ENCODE measurements around the gene PRDM9.
A peak's percentile ranks its signal among the peaks of the same experiment; 100 is the strongest.
"Not testable (repeated sequence)": the region's sequence is repeated elsewhere in the genome, so short reads cannot be mapped to it uniquely, and the experiment has no call there.

PRDM9 gene

GRCh38 chr5:23490993-23491392, 16.4 kb upstream of the PRDM9 start:
- no peaks in the 10 kb centered on the region for H3K36me3 ChIP-seq (ENCODE audit: control insufficient read depth, insufficient read depth, low read length)
- H3K4me1 ChIP-seq (ENCODE audit: control insufficient read depth, insufficient read depth, low read length), result no peaks in the 10 kb centered on the region
- no peak overlapping the region for H3K9ac ChIP-seq (ENCODE audit: low read length)

GRCh38 chr5:23494558-23494957, 12.9 kb upstream of the PRDM9 start:
- Histone ChIP-seq H3K4me1 (ENCODE audit: control insufficient read depth, insufficient read depth, low read length) (no peaks in the 10 kb centered on the region), H3K27ac (ENCODE audit: low read depth, low read length) (no peak overlapping the region), H3K36me3 (ENCODE audit: control insufficient read depth, insufficient read depth, low read length) (no peaks in the 10 kb centered on the region), H3K27me3 (ENCODE audit: control insufficient read depth, insufficient read depth, low read length) (no peaks in the 10 kb centered on the region), H3K4me3 (ENCODE audit: low read length) (no peak overlapping the region), H3K9ac (ENCODE audit: low read length) (no peak overlapping the region)

More at GRCh38 chr5:23490993-23491392, 16.4 kb upstream of the PRDM9 start:
- no peaks in the 10 kb centered on the region for H3K27me3 ChIP-seq (ENCODE audit: control insufficient read depth, insufficient read depth, low read length)
- no peak overlapping the region for H3K4me3 ChIP-seq (ENCODE audit: low read length)
- H3K27ac ChIP-seq (ENCODE audit: low read depth, low read length), result no peak overlapping the region

GRCh38 chr5:23496576-23496975, 10.8 kb upstream of the PRDM9 start:
- no peaks in the 10 kb centered on the region for H3K36me3 ChIP-seq (ENCODE audit: control insufficient read depth, insufficient read depth, low read length)
- no peaks in the 10 kb centered on the region for H3K27me3 ChIP-seq (ENCODE audit: control insufficient read depth, insufficient read depth, low read length)
- H3K9ac ChIP-seq (ENCODE audit: low read length), result no peak overlapping the region
- H3K4me1 ChIP-seq (ENCODE audit: control insufficient read depth, insufficient read depth, low read length), result no peaks in the 10 kb centered on the region
- H3K4me3 ChIP-seq (ENCODE audit: low read length), result no peak overlapping the region
- no peak overlapping the region for H3K27ac ChIP-seq (ENCODE audit: low read depth, low read length)

- H3K36me3 ChIP-seq (ENCODE audit: control insufficient read depth, insufficient read depth, low read length), result no peaks in the 10 kb centered on the region
- no peaks in the 10 kb centered on the region for H3K4me1 ChIP-seq (ENCODE audit: control insufficient read depth, insufficient read depth, low read length)
- H3K4me3 ChIP-seq (ENCODE audit: low read length), result no peak overlapping the region
- H3K9ac ChIP-seq (ENCODE audit: low read length), result no peak overlapping the region
- H3K27ac ChIP-seq (ENCODE audit: low read depth, low read length), result peak overlapping the region; percentile 56
- no peaks in the 10 kb centered on the region for H3K27me3 ChIP-seq (ENCODE audit: control insufficient read depth, insufficient read depth, low read length)
Measured at GRCh38 chr5:23506329-23507236, 826 bp upstream of the PRDM9 start.

GRCh38 chr5:23510434-23510833, 3.0 kb downstream of the PRDM9 start:
- not testable (repeated sequence) for H3K36me3 ChIP-seq (ENCODE audit: control insufficient read depth, insufficient read depth, low read length); H3K9ac ChIP-seq (ENCODE audit: low read length); H3K27ac ChIP-seq (ENCODE audit: low read depth, low read length); H3K4me1 ChIP-seq (ENCODE audit: control insufficient read depth, insufficient read depth, low read length); H3K27me3 ChIP-seq (ENCODE audit: control insufficient read depth, insufficient read depth, low read length); H3K4me3 ChIP-seq (ENCODE audit: low read length)

- Histone ChIP-seq H3K4me3 (ENCODE audit: low read length) (no peak overlapping the region), H3K27ac (ENCODE audit: low read depth, low read length) (no peak overlapping the region), H3K9ac (ENCODE audit: low read length) (no peak overlapping the region), H3K27me3 (ENCODE audit: control insufficient read depth, insufficient read depth, low read length) (no peaks in the 10 kb centered on the region), H3K36me3 (ENCODE audit: control insufficient read depth, insufficient read depth, low read length) (no peaks in the 10 kb centered on the region), H3K4me1 (ENCODE audit: control insufficient read depth, insufficient read depth, low read length) (no peaks in the 10 kb centered on the region)
Measured at GRCh38 chr5:23522553-23522952, 15.1 kb downstream of the PRDM9 start.

GRCh38 chr5:23523031-23523430, 15.6 kb downstream of the PRDM9 start:
- no peaks in the 10 kb centered on the region for H3K36me3 ChIP-seq (ENCODE audit: control insufficient read depth, insufficient read depth, low read length)
- H3K27me3 ChIP-seq (ENCODE audit: control insufficient read depth, insufficient read depth, low read length), result no peaks in the 10 kb centered on the region
- no peak overlapping the region for H3K4me3 ChIP-seq (ENCODE audit: low read length)
- no peak overlapping the region for H3K9ac ChIP-seq (ENCODE audit: low read length)
- no peak overlapping the region for H3K27ac ChIP-seq (ENCODE audit: low read depth, low read length)
- H3K4me1 ChIP-seq (ENCODE audit: control insufficient read depth, insufficient read depth, low read length), result no peaks in the 10 kb centered on the region

GRCh38 chr5:23523998-23524397, 16.6 kb downstream of the PRDM9 start:
- Histone ChIP-seq H3K36me3 (ENCODE audit: control insufficient read depth, insufficient read depth, low read length) (no peaks in the 10 kb centered on the region), H3K4me1 (ENCODE audit: control insufficient read depth, insufficient read depth, low read length) (no peaks in the 10 kb centered on the region), H3K27me3 (ENCODE audit: control insufficient read depth, insufficient read depth, low read length) (no peaks in the 10 kb centered on the region), H3K27ac (ENCODE audit: low read depth, low read length) (no peak overlapping the region), H3K4me3 (ENCODE audit: low read length) (no peak overlapping the region), H3K9ac (ENCODE audit: low read length) (no peak overlapping the region)

- Histone ChIP-seq H3K9ac (ENCODE audit: low read length) (no peak overlapping the region), H3K27me3 (ENCODE audit: control insufficient read depth, insufficient read depth, low read length) (no peaks in the 10 kb centered on the region), H3K4me3 (ENCODE audit: low read length) (no peak overlapping the region), H3K4me1 (ENCODE audit: control insufficient read depth, insufficient read depth, low read length) (no peaks in the 10 kb centered on the region), H3K27ac (ENCODE audit: low read depth, low read length) (no peak overlapping the region), H3K36me3 (ENCODE audit: control insufficient read depth, insufficient read depth, low read length) (no peaks in the 10 kb centered on the region)
Measured at GRCh38 chr5:23525751-23526150, 18.3 kb downstream of the PRDM9 start.

GRCh38 chr5:23526616-23527015, 19.2 kb downstream of the PRDM9 start:
- H3K27ac ChIP-seq (ENCODE audit: low read depth, low read length); H3K27me3 ChIP-seq (ENCODE audit: control insufficient read depth, insufficient read depth, low read length); H3K36me3 ChIP-seq (ENCODE audit: control insufficient read depth, insufficient read depth, low read length); H3K9ac ChIP-seq (ENCODE audit: low read length); H3K4me1 ChIP-seq (ENCODE audit: control insufficient read depth, insufficient read depth, low read length); H3K4me3 ChIP-seq (ENCODE audit: low read length): not testable (repeated sequence)

GRCh38 chr5:23527216-23527920, 20.0 kb downstream of the PRDM9 start:
- H3K4me1 ChIP-seq (ENCODE audit: control insufficient read depth, insufficient read depth, low read length); H3K9ac ChIP-seq (ENCODE audit: low read length); H3K4me3 ChIP-seq (ENCODE audit: low read length); H3K36me3 ChIP-seq (ENCODE audit: control insufficient read depth, insufficient read depth, low read length); H3K27ac ChIP-seq (ENCODE audit: low read depth, low read length); H3K27me3 ChIP-seq (ENCODE audit: control insufficient read depth, insufficient read depth, low read length): not testable (repeated sequence)

- Histone ChIP-seq H3K27ac (ENCODE audit: low read depth, low read length) (no peak overlapping the region), H3K27me3 (ENCODE audit: control insufficient read depth, insufficient read depth, low read length) (no peaks in the 10 kb centered on the region)
Measured at GRCh38 chr5:23528677-23529076, 21.3 kb downstream of the PRDM9 start.

GRCh38 chr5:23530571-23530970, 23.2 kb downstream of the PRDM9 start:
- Histone ChIP-seq H3K4me1 (ENCODE audit: control insufficient read depth, insufficient read depth, low read length) (no peaks in the 10 kb centered on the region), H3K36me3 (ENCODE audit: control insufficient read depth, insufficient read depth, low read length) (no peaks in the 10 kb centered on the region), H3K9ac (ENCODE audit: low read length) (no peak overlapping the region), H3K4me3 (ENCODE audit: low read length) (no peak overlapping the region), H3K27me3 (ENCODE audit: control insufficient read depth, insufficient read depth, low read length) (no peaks in the 10 kb centered on the region), H3K27ac (ENCODE audit: low read depth, low read length) (no peak overlapping the region)

More at GRCh38 chr5:23528677-23529076, 21.3 kb downstream of the PRDM9 start:
- Histone ChIP-seq H3K4me3 (ENCODE audit: low read length) (no peak overlapping the region), H3K36me3 (ENCODE audit: control insufficient read depth, insufficient read depth, low read length) (no peaks in the 10 kb centered on the region), H3K9ac (ENCODE audit: low read length) (no peak overlapping the region), H3K4me1 (ENCODE audit: control insufficient read depth, insufficient read depth, low read length) (no peaks in the 10 kb centered on the region)
